Left kidney (tissue), 8 donors: ENCODE data around the gene PYGL. TPM values are rescaled to one million over a fixed set of nuclear protein-coding genes. Genes with fewer than 3 reads are reported as not detected.
"Not testable (repeated sequence)": the region's sequence is repeated elsewhere in the genome, so short reads cannot be mapped to it uniquely, and the experiment has no call there.

Source experiments
- DNase-seq: peaks from one replicate; pipeline ENCODE4 v3.0.0-alpha.2; 2013
- long read RNA-seq, 8 donors: transcript quantifications; one replicate each; lab custom pipeline, GENCODE V29; 2026
- polyA plus RNA-seq: library from polyadenylated mRNA; unstranded; fragments of 120-200 nt; gene quantifications from one replicate; pipeline ENCODE4 v1.2.1, GENCODE V29; 2013; ENCODE audit not compliant: insufficient read length

The PYGL gene
- 20.7 TPM for polyA plus RNA-seq
- long read RNA-seq, donor 1, partial matches to known transcripts, result 0 of 2 reads
- long read RNA-seq, donor 1, other reads (novel, unspliced or antisense), result 0 of 2 reads
- long read RNA-seq, donor 2, result 0 reads
- long read RNA-seq, donor 3, partial matches to known transcripts, result 0 of 2 reads
- long read RNA-seq, donor 3, other reads (novel, unspliced or antisense), result 0 of 2 reads
- long read RNA-seq, donor 4, partial matches to known transcripts, result 0 of 1 reads
- long read RNA-seq, donor 4, other reads (novel, unspliced or antisense), result 0 of 1 reads
- long read RNA-seq, donor 5, partial matches to known transcripts, result 0 of 4 reads
- long read RNA-seq, donor 5, other reads (novel, unspliced or antisense), result 0 of 4 reads
- long read RNA-seq, donor 6, result 0 reads
- long read RNA-seq, donor 7, partial matches to known transcripts, result 0 of 3 reads
- long read RNA-seq, donor 7, other reads (novel, unspliced or antisense), result 0 of 3 reads
- long read RNA-seq, donor 8, result 0 reads

DNA sequence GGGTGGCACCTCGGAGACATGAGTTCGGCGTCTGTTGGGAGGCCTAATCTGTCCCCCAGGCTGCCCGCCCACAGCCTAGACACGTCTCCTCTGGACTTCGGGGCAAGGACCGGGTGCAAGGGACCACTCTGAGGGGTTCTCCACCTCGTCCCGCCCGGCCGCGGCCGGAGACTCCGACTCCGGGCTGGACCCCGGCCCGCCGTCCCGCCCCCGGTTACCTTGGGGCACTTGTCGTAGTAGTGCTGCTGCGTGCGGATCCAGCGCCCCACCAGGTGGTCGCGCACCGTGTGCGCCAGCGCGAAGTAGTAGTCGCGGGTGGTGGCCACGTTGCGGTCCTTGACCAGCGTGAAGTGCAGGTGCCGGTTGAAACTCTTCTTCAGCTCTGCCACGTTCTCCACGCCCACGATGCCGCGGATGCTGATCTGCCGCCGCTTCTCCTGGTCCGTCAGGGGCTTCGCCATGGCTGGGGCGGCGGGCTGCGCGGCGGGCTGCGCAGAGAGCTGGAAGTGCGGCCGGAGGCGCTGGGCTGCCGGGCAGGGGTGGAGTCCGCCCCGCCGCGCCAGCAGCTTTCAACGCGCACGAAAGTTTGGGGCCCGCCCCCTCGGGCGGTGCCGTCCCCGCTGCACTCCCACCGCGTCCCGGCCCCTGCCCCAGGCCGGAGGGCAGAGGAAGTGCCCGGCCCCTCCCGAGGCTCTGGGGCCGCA, at the start of gene PYGL:
PYGL (minus strand) TSS at position 541 of the 704 bp plus-strand sequence; CDS start at position 461, 80 bp downstream.
- no peak for DNase-seq

DNA sequence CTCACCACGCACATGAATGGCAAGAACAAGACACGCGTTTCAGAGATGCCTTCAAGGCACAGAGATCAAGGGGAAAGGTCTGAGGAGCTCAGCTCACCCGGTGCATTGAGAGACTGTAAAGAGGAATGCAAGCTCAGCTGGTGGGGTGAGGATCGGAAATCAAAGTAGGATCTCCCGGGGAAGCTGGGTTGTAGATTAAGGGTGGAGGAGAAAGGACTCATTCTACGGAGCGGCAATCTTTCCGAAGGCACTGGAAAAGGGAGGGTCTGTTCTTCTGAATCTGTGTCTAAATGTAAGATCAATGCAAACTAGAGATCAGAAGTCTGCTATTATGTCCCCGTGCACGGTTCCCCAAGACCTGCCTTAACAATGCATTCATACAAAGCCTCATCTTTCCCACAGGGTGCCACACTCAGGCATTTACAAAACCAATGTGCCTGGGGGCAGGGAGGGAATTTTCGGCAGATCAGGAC, 41.6 kb upstream of the PYGL start:
- DNase-seq, result no peak

DNA sequence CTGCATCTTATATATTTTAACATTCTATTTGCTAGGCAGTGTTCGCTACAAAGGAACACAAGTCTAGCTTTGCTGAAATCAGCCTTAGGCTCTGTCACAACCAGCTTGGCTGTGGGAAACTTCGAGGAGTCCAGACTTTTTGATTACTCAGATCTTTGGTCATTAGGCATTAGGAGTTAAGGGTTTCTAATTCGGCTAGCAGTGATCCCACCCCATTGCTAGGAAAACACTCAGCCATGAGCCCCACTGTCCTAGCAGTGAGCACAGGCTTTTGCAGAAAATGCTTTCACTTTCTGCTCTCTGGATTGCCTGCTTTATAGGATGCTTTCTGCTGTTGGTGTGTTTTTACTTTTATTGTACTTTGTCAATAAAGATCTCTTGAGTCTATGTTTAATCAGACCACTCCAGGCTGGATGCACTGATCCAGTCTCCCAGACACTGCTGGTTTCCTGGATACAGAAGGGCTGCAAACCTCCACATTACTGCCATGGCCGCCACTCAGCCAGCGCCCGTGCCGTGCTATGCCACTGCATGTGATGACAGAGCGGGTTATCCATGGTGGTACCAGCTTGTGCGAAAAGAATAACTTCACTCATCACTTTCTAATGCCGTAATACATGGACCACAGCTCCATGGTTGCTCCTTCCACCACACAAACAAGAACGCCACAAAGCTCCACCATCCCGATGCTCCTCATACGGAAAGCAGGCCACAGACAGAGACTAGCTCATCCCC, 41.0 kb upstream of the PYGL start:
- DNase-seq, result no peak

DNA sequence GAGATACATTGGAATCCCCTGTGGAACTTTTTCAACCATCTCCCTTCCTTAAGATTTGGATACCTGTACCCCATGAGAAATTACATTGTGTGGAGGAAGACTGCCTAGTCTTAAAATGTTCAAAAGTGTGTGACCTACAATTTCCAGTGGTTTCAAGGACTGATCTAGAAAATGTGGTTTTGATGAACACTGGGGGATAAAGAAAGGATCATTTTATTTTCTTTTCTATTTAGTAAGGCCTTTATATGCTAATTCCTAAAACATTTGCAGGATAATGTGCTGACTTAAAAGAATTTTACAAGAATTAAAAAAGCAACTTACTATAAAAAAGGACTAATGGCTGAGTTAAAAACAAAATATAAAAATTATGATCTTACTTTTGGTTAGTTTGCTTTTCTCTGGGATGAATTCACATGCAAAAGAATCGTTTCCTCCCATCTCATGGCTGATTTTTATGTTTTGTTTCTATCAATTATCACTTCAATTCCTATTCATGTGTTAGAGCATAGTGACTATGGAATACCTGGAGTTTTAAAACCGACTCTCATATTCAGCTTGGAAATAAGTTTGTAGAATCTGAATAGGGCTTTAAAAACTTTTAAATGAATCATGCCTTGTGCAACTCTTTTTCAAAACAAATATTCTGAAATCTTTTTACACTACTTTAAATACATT, 39.9 kb upstream of the PYGL start:
- no peak for DNase-seq

DNA sequence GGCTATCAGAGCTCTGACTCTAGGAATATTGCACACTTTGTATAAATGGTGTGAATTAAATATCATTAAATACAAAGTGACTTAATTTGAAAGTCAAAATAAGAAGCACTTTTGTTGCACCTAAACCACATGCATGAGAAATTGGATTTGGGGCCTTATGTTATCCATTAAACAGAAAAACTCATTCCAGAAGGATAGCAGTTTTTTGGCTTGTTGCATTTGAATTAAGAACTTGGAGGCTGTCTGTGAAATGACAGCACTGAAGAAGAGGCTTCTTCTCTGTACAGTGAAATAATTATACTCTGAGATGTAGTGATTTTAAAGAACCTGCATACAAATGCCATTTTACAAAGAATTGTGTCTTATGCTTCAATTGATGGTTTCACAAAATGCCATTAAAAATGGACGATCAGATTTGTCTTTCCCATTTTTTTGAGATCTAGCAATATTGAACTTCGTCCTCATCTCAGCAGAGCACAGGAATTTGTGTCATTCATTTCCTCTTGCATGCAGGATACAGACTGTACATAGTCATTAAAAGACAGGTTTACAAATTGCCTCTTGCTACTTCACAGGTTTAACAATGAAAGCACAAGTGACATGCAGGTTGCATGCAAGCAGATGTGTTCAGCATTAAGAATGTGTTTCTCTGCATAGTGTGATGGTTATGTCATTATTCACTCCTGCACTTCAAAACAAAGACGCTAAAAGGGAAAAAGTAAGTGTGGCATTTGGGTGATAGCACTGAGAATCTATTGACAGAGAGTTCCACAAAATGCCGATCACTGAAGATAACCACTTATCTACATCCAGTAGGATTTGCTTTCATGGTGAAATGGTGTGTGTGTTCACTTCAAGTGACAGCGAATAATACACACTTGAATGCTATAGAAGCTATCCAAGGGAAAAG, 35.9 kb upstream of the PYGL start:
- DNase-seq, result no peak

DNA sequence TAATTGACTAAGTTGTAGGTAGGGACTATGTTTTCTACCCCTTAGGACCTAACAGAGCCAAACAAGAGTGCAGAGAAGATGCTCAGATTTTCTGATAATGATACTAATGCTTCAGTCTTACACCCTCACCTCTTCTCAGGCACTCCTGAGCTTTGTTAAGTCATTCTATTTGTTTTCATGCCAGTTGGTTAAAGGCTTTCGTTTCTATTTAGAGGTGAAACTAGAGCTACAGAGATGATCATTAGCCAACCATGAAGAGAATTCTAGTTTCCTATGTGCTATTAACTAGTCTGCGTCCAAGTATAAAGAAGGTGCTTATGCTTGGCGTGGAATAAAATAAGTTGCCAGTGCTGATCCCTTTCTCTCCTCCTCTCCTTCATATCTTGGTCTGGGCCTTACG, 34.6 kb upstream of the PYGL start:
- no peak for DNase-seq

DNA sequence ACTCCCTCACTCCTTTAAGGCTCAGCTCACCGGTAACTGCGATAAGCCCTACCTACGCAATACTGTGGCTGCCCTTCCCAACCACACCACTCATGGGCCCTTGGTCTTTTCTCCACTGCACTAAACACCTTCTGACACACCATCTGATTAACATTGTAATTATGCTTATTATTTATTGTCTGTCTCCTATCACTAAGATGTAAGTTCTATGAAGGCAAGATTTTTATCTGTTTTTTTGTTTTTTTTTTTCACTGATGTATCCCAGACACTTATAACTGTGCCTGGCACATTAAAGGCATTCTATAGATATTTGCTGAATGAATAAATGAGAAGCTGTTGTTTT, 34.2 kb upstream of the PYGL start:
- no peak for DNase-seq

DNA sequence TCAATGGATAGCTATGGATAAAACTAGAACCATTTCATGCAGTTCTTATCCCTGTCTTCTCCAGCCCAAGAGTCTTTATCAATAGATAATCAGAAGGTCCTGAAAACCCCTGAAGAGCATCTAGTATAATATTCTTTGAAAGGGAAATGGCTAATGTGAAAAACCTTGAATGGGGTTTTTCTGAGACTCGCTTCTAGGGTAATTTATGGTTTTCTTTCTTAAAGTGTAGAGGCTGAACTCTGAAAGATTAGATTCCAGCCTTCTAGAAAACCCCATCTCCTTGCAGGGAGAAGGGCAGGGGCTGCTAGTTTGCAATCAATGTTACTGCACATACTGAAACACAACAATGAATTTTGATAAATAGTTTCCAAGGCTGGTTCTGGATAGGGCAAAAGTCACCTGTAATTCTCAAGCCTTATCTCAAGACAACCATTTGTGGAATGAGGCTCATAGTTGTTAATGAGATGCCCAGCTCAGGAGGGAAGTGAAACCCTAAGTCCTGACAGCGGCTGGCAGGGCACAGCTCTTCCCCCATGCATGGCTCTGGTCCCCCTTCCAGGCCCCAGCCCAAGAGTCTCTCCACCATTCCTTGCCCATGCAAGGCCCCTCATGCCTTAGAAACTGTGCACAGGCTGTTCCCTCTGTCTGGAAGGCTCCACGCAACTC, 33.7 kb upstream of the PYGL start:
- no peak for DNase-seq

DNA sequence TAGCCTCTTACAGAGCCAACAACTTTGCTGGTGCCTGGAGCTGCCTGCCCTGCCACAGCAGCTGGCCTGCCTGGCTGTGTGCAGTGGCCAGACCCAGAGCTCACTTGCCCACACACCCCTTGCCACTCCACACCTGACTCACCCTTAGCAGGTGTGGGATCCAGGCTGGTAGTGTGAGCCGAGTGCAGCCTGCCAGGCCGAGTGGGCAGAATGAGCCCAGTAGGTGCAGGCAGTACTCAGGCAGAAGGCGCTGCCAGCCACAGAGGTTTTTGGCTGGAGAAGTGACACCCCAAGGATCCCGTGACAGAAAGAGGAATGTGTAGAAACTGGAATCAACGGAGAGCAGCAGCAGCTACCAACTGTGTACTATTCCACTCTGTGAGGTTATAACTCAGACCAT, 29.8 kb upstream of the PYGL start:
- no peak for DNase-seq

DNA sequence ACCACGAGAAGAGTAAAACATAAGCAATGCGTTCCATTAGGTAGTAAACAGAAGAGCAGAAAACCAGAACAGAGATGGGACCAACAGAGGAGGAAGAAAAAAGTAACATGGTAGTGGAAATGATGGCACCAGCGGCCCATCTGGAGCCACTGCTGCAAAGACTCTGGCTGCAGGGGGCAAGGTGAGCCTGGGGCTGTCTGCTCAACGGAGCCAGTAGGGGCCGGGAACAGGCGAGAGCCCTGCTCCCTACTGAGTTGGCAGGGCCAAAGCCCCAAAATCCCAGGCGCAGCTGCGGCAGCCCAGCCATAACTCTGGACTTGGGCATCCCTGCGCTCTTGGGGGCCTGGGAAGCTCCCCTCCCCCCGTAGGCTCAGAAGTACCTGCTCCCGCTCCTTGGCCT, 28.5 kb upstream of the PYGL start:
- no peak for DNase-seq

DNA sequence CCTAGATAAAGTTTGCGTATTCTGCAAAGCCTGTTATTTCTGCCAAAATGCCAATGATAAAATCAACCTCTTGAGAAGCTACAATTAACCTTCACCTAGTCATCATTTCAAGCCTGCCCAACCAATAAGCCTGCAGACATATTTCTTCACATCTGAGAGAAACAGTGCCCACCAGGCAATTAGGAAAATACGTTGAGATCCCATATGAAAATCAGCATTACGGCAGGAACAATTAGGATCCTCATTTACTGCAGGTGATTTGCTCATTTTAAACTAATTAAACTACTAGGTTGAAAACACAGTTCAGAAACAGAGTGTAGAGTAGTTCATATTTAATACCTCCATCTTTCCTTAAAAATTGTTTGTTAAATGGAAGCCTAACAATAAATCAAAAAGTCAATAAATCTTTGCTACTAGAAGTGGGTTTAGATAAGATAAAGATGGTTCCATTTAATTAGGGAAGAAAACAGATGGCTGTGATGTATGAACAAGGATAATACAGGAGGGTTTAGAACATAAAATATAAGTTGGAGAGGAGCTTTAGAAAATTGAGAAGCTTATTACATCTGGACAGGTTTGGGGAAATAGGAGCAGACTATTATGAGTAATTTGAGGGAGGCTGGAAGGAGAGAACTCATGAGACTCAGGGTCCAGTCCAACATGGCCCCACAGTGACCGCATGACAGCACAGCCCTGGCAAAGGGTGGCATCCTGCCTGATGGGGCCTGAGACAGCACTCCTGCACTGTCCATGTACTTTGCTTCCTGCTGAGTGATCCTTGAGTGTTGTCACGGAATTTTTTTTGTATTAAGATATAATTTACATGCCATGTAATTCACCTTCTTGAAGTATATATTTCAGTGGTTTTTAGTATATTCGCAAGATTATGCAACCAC, 26.9 kb upstream of the PYGL start:
- no peak for DNase-seq

DNA sequence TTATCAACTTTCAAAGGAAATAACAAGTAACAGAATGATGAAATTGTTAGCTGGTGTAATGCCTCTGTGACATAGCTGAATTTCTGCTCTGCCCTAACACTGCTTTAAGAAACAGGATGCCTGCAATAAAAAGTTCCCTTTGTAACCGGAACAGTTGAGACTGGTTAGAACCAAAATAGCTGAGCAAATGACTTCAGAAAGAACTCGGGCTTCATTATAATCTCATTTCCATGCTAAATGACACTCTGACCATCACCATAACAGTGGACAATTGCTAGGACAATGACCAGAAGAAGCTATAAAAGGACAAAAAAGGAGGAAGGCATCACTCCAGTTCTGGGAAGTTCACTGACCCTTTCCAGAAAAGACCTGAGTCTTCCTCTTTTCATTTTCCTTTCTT, 23.5 kb upstream of the PYGL start:
- no peak for DNase-seq

DNA sequence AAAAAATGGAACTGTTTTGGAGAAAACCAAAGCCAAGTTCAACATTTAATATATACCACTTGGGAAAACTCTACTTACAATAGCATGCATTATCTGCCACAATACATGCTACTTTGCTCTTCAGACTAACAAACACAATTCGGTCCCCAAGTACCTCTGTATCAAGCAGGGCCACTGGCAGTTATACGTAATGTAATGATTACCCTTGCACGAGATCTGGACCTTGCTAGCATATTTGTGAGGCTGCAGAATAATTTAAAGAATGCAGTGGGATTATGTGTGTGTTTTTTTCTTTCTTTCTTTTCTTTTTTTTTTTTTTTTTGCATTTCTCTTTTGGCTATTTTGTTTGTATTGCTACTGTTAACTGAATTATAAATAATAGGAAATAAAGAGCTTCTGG, 22.8 kb upstream of the PYGL start:
- no peak for DNase-seq

DNA sequence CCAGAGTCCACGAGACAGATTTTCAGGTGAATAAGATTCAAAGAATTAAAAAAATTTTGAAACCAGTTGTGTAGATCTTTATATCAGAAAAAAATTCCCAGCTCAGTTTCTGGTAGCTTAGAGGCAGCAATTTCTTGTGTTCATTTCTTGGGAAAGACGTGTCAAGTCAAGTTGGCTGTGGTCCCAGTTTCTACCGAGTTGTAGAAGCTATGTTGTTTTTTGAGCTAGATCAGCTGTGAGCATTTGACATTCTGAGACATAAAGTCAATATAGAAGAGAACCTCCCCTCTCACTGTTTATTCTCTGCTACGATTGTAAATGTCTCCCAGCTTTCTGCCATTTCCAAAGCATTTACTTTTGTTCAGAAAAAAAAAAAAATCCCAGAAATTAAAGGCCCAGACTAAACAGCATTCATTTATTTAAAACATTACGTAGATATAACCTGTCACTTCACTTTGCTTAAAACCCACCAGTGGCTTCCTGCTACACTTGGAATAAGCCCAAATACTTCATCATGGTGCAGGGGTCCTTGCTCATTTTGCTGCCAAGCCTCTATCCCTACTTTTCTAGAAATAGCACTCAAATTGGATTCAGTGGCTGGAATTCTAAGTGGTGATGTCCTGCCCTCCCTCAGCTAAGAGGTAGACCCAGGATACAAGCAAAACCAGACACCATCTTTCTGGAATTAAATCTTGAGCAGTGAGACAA, 20.6 kb upstream of the PYGL start:
- peak; percentile 93 for DNase-seq

DNA sequence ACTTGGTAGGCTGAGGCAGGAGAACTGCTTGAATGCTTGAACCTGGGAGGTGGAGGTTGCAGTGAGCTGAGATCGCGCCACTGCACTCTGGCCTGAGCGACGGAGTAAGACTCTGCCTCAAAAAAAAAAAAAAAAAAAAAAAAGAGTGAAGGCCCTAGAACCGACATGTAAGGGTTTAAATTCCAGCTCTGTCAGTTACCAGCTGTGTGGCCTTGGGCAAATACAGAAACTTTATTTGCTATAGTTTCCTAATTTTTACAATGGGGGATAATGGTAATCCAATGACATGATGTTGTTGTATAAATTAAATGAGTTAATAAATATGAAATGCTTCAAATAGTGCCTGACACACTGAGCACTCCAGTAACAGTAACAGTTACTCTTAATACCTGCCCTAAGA, 19.6 kb upstream of the PYGL start:
- DNase-seq, result no peak

DNA sequence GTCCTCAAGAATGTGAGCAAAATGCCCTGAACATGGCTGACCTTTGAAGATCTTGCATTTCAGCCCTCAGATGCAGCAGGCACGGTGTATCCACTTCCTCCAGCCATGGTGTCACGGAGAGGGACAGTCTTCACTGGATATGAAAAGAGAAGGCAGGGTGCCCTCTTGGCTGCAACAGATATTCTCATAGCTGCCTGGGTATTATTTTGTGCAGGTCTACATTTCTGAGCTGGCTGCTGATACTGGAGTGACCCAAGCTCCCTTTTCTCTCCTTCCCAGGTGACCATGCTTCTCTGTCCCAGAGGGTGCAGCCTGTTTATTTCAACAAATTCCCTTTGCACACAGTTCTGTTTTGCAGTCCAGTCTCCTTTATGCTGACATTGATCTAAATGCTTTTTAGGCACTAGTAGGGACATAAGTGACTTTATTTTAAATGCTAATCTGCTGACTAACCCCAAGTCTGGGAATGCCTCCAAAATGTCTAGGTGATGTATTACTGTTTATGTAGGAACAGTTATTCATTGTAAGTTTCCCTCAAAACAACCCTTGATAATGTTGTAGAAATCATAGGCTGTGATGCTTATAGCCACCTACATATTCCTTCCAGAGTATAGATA, 17.4 kb upstream of the PYGL start:
- DNase-seq, result peak; percentile 85

DNA sequence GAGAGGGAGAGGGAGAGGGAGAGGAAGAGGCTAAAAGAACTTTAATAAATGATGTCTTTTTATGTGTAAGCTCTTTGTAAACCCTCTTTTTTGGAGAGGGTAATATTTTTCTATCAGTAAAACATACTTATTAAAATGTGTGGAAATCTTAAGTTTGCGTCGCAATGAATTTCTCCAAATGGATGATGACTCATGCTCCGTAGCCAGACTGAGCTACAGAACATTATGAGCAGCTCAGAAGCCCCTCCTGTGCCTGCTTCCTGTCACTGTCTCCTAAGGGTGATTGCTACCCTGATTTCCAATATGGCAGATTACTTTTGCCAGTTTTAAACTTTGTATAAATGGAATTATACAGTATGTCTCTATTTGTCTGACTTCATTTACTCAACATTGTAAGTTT, 13.0 kb upstream of the PYGL start:
- DNase-seq, result no peak

DNA sequence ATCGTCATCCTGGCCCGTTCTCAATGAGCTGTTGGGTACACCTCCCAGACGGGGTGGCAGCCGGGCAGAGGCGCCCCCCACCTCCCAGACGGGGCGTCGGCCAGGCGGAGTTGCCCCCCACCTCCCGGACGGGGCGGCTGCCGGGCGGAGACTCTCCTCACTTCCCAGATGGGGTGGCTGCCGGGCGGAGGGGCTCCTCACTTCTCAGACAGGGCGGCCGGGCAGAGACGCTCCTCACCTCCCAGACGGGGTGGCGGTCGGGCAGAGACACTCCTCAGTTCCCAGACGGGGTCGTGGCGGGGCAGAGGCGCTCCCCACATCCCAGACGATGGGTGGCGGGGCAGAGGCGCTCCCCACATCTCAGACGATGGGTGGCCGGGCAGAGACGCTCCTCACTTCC, 12.1 kb upstream of the PYGL start:
- DNase-seq, result not testable (repeated sequence)
